NCI-H1930 (cell line): ENCODE measurements around the gene C19orf33.
"Not testable (repeated sequence)": the region's sequence is repeated elsewhere in the genome, so short reads cannot be mapped to it uniquely, and the experiment has no call there.

ENCODE experiments used
- DNase-seq, 2 experiments: peaks; one replicate each; lab custom pipeline; 2025; lab: John Stamatoyannopoulos, UW

C19orf33 gene

GRCh38 chr19:38303517-38304351, at the start of gene C19orf33:
Gene C19orf33, plus strand, starts transcription at chr19:38304251. Its CDS starts 11 bp downstream, at chr19:38304262.
- DNase-seq, result no peak

- DNase-seq, result no peak
Measured at GRCh38 chr19:38255383-38256014, 48.6 kb upstream of the C19orf33 start.

- not testable (repeated sequence) for DNase-seq
Measured at GRCh38 chr19:38261942-38262341, 42.1 kb upstream of the C19orf33 start.

- DNase-seq, result no peak
Measured at GRCh38 chr19:38262585-38263268, 41.3 kb upstream of the C19orf33 start.

- DNase-seq, result peak in 1 of 2 experiments; percentile 99
Measured at GRCh38 chr19:38263689-38264485, 40.2 kb upstream of the C19orf33 start.

GRCh38 chr19:38264486-38265212, 39.4 kb upstream of the C19orf33 start, which contains the start of gene SPINT2:
Gene SPINT2, plus strand, starts transcription at chr19:38264573. Its CDS starts 320 bp downstream, at chr19:38264893.
- DNase-seq, result peak; percentile 96 to 99

GRCh38 chr19:38265213-38265861, 38.7 kb upstream of the C19orf33 start:
- DNase-seq, result no peak

- no peak for DNase-seq
Measured at GRCh38 chr19:38265921-38266429, 38.1 kb upstream of the C19orf33 start.

- no peak for DNase-seq
Measured at GRCh38 chr19:38266981-38267597, 37.0 kb upstream of the C19orf33 start.

GRCh38 chr19:38267761-38268483, 36.1 kb upstream of the C19orf33 start:
- DNase-seq, result no peak

GRCh38 chr19:38268539-38268938, 35.5 kb upstream of the C19orf33 start:
- DNase-seq, result no peak

GRCh38 chr19:38270587-38271167, 33.4 kb upstream of the C19orf33 start:
- no peak for DNase-seq

- DNase-seq, result no peak
Measured at GRCh38 chr19:38273499-38273898, 30.6 kb upstream of the C19orf33 start.

GRCh38 chr19:38274739-38275138, 29.3 kb upstream of the C19orf33 start:
- DNase-seq, result no peak

GRCh38 chr19:38276942-38277517, 27.0 kb upstream of the C19orf33 start:
- no peak for DNase-seq

GRCh38 chr19:38277549-38277948, 26.5 kb upstream of the C19orf33 start:
- no peak for DNase-seq

GRCh38 chr19:38277969-38278680, 25.9 kb upstream of the C19orf33 start:
- no peak for DNase-seq

GRCh38 chr19:38278751-38279150, 25.3 kb upstream of the C19orf33 start:
- DNase-seq, result no peak
